ENCODE data around the gene NT5M.

NT5M gene

DNA sequence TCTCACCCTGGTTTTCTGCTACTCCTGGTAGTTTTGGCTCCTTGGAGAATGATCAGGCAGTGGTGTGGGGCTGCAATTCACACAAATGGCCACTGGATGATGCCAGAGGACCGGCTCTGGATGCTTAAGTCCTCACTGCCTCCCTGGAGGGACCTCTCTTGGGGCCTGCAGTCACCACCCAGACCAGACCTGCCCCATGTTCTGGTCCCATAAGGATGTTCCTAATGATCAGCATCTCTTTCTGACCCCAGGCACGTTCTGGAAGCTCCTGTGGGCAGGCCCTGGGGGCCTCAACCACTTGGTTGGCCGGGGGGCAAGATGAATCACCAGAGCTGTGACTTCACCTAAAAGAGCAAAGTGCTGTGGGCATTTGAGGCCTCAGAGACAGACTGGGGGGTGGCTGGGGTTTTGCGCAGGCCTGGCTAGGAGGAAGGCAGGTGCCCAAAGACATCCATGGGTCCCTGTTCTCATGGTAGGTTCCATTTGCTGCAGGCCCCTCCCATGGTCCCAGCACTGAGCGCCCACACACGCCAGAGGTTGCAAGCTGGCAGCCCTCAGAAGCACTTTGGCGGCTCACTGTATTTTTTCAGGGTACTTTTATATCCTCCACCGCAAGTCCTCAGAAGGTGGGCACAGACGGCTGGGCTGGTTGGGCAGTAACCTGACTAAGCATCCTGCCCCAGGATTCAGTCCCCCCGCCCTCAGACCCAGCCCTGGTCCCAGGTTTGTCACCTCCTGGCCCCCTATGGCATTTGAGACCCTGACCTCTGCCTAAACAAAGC is 53.2 kb downstream of the NT5M start:
- peak; percentile 65 for DNase-seq

DNA sequence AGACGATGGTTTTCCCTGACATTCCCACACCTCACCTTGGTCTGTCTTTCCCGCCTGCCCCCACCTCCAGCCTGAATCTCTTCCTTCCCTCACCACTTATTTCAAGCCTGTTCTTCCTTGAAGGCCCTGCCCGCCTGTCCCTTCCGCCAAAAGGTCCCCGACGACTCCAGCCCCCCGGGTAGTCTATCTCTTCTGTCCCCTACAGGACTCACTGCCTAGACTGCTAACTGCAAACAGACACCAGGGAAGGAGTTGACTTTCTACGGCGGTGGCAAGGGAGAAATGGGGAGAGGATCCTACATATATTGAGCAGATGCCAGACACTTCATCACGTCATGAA is 53.7 kb downstream of the NT5M start:
- no peak for DNase-seq

DNA sequence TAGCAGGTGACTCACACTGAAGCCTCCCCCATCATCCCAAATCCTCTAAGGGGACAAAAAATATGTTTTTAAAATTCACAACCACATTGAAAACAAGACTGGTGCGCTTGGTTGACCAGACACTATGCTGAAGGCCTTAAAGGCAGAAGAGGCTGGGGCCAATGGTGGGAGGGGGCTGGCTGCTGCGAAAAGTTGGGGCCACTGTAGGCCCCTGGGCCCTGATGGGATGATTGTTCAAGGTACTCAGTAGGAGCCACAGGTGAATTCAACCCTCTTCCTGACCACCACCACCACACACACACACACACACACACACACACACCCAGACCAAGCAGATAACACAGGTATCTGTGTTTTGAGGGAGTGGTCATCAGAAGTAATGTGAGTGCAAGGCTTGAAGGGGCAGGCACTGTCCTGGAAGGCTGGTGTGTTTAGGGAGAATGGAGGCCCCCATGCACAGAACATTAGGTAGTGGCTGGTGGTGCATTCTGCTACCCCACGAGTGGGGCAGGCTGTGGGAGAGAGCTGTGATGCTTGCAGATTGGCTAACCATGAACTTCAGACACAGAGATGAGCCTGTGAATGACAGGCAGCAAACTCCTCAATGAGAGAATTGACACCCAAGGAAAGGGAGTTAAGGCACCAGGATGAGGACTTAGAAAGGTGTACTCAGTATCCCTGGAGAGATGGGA is 55.0 kb downstream of the NT5M start:
- no peak for DNase-seq

GRCh38 chr17:17358866-17359265 is 55.7 kb downstream of the NT5M start:
- no peak for DNase-seq

DNA sequence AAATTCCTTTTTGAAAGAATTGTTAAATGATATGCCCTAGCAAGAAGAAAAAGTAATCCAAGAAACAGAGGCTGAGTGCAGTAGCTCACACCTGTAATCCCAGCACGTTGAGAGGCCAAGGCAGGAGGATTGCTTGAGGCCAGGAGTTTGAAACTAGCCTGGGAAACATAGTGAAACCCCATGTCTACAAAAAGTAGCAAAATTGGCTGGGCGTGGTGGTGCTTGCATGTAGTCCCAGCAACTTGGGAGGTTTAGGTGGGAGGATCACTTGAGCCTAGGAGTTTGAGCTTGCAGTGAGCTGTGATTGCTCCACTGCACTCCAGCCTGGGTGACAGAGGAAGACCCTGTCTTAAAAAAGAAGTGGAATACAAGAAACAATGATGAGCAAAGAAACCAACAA is 56.1 kb downstream of the NT5M start:
- no peak for DNase-seq

- DNase-seq = no peak
These were observed 57.0 kb downstream of the NT5M start for GRCh38 chr17:17360087-17360730.

GRCh38 chr17:17361543-17361866 is 58.3 kb downstream of the NT5M start:
- peak; percentile 16 for DNase-seq

DNA sequence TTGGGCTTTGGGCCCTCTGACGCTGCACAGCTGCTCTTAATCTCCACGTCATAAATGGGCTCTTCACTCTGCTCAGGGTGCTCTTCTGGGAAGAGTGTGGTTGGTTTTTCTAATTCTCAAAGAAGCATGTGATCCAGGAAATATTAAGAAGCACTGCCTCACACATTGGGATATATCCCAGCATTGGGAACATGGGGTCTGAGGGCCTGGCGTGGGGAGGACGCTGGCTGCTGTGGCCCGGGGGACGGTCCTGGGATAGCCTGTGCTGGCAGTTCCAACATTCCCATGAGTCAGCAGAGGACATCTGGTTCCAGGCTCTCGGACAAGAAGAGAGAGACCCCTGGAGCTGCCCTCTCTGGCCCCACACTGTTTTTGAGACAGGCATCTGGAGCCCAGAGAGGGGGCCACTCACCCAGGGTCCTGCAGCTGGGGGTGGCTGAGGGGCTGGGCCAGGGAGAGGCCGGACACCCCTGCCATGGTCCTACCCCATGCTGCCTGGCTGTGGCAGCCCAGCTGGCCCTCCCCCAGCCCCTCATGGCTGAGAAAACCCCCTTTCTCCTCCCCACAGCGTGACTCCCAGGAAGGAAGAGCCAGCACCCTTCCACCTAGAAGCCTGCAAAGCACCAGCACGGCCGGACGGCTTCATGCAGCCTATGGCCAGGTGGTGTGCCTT is 58.8 kb downstream of the NT5M start:
- DNase-seq = peak; percentile 25

GRCh38 chr17:17362540-17362930 is 59.4 kb downstream of the NT5M start:
- DNase-seq = no peak

DNA sequence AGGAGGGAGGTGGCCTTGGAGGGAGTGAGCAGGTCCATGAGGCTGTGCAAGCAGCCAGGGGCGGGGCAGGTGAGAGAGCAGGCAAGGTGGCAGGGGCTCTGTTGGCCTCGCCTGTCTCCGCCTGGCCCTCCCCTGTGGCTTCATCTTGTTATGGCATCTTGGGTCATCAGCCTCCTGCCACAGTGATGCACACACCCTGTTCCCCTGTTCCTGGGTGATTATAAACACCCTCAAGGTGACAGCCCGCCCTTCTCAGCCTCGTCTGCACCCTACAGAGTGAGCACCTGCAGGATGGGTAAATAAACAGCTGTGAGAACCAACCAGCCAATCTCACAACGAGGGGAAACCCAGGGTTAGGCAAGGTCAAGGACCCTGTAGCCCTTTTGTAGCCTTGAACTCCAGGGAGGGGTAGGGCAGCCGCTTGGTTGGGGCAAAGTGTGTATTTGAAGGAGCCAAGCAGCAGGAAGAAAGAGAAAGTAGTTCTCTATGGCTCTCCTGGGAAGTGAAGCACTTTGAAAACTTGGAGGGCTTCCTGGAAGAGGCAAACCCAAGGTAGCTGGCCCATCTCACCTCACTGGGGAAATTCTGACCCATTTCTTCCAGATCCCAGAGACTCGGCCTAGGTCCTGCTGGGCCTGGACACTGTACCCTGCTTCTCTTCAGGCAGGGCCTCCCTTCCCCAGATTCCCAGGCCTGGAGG is 60.6 kb downstream of the NT5M start:
- no peak for DNase-seq

- DNase-seq = no peak
These were observed 61.1 kb downstream of the NT5M start for GRCh38 chr17:17364338-17364667.

GRCh38 chr17:17365476-17366110 is 62.4 kb downstream of the NT5M start:
- no peak for DNase-seq

DNA sequence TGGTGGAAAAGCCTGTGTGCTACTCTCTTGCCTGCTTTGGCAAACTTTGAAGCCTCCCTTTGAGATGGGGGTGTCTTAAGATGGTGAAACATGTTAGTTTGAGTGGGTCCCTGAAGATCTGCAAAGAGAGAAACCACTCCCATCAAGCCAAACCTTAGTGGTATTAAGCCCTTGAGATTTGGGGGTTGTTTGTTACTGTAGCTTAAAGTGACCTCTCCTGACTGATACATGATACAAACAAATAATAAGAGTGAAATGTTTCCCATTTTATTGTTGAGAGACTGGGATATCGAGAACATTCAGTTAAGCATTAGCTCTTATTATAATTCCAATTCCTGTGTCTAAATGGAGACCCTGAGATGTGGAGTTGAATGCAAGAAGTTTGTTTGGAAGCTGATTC is 63.1 kb downstream of the NT5M start:
- DNase-seq = no peak

- DNase-seq = no peak
These were observed 64.0 kb downstream of the NT5M start for GRCh38 chr17:17366941-17367875.

- DNase-seq = no peak
These were observed 64.8 kb downstream of the NT5M start for GRCh38 chr17:17367931-17368330.

GRCh38 chr17:17370711-17371110 is 67.5 kb downstream of the NT5M start:
- no peak for DNase-seq

DNA sequence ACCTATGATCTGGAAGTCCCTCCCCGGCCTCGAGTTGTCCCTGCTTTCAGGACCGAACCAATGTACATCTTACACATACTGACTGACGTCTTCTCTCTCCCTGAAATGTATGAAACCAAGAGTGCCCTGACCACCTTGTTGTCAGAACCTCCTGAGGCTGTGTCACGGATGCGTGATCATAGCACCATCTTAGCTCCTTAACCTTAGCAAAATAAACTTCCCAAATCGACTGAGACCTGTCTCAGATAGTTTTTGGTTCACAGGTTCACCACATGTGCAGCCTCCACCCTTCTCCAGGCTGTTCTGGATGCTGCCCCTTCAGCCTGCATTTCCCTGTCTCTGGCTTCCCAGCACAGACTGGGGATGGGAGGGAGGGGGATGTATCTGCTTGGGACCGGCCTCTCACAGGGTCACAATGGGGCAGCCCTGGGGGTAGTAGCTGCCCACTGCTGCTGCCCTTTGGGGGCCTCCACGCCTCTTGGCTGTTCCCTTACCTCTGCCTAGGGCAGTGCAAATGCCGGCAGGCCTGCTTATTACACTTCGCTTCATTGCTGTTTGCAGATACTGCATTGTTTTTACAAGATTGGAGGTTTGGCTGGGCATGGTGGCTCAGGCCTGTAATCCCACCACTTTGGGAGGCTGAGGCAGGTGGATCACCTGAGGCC is 69.8 kb downstream of the NT5M start:
- no peak for DNase-seq

- DNase-seq = no peak
These were observed 72.7 kb downstream of the NT5M start for GRCh38 chr17:17375841-17376240.

GRCh38 chr17:17376362-17376761 is 73.2 kb downstream of the NT5M start:
- DNase-seq = no peak

DNA sequence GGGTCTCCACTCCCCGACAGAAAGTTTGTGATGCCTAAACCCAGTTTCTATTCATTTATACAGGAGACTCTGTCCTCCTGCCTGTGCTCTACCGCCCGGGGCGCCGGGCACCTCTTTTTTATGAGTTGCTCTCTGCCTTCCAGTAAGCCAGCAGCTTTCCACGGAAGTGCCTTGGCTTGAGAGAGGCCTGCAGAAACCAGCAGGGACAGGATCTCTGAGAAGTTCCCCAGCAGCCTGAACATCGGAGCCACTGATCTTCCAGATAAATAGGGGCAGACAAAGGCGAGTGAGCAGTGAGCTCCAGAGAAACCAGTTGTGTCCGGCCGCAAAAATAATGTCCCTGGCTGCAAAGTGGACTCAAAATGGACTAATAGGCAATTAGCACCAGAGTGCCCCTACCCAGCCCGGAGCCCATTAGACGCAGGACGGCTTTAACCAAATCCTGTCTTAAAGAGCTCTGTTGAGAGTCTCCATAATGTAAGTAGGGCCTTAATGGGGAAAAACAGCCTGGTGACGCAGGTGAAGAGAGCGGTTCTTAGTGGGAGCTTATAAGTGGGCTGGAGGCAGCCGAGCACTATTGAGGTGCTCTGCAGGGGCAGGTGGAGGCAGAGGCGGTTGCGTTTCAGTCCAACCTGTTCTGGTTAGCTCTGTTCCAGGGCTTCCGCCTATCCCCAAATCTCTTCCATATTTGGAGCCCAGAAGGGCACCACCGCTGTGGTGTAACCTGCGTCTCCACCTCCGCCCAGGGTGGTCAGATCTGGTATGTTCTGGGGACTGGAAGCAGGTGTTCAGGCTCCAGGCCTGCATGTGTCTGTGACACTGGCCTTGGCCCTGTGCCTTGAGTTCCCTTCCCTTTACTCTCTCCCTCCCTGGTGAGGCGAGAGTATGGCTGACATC is 74.1 kb downstream of the NT5M start:
- no peak for DNase-seq

All from activated CD4-positive, CD25-positive, alpha-beta regulatory T cell treated with anti-CD3 and anti-CD28 coated beads, Interleukin-2, amount 50 U/mL, for 72 hours (primary cell).